Measurements from ENCODE around the gene SLC6A4. TPM values are rescaled to one million over a fixed set of nuclear protein-coding genes. Genes with fewer than 3 reads are reported as not detected.

Gene SLC6A4
- total RNA-seq (under 1 TPM in 2 of 5 donors, not detected in 3; 0.18 to 0.32 TPM), total RNA-seq (0 to 0.33 (median 0.11) reads per million in 29 experiments)
- total RNA-seq (2013) = 0.15 TPM

- peaks cover 10 to 70% of the 10 kb centered on the region in 2 experiments for H3K27me3 ChIP-seq (replicated peaks in 1 of 2; ENCODE audit: control insufficient read depth in 2 of 2, extremely low read depth in 1 of 2, insufficient read depth in 2 of 2, low read length in 1 of 2)
- ChIA-PET POLR2A (no interaction called here), CTCF (no interaction called here)
- peak in 1 of 4 experiments; percentile 35 for ATAC-seq (replicated peaks in 1 of 4)
- H3K4me3 ChIP-seq (ENCODE audit: control insufficient read depth in 1 of 2, extremely low read depth in 1 of 2, low read length in 1 of 2) = peak within 1 kb of the TSS in 1 of 2 donors; percentile 15
- H3K4me1 ChIP-seq (ENCODE audit: control insufficient read depth in 1 of 2, extremely low read depth in 1 of 2, insufficient read depth in 2 of 2, low read length in 2 of 2) = peaks cover 0 to 31% of the 10 kb centered on the region in 2 experiments
- Mint-ChIP-seq H3K9me3 (no peaks in the 10 kb centered on the region), H3K36me3 (no peaks in the 10 kb centered on the region), H3K27ac (peak within 1 kb of the TSS in 1 of 2 donors; percentile 41), H3K27me3 (peaks cover 54 to 67% of the 10 kb centered on the region in 2 donors), H3K4me1 (peaks cover 17 to 34% (median 25%) of the 10 kb centered on the region in 3 donors), H3K4me3 (peak within 1 kb of the TSS; percentile 52 to 80 (median 73))
- no peak for DNase-seq
- WGBS (ENCODE audit: insufficient coverage) = 5% methylated on average over 70 of the region's 82 CpGs
- no peaks in the 10 kb centered on the region for H3K36me3 ChIP-seq (ENCODE audit: control insufficient read depth in 2 of 2, extremely low read depth in 1 of 2, insufficient read depth in 1 of 2, low read length in 1 of 2)
- no peak within 1 kb of the TSS for H3K27ac ChIP-seq (ENCODE audit: low read length)
- H3K9me3 ChIP-seq = no peaks in the 10 kb centered on the region
These were observed at the start of gene SLC6A4 for GRCh38 chr17:30235386-30236296. TSS of gene SLC6A4 (minus strand) at chr17:30235697. CDS start at chr17:30221958, 13,739 bp downstream.

- peaks cover 36% of the 10 kb centered on the region for H3K36me3 Mint-ChIP-seq
- POLR2A ChIA-PET = interaction anchor here in 1 of 2 donors (1.3 kb wide), 1 partner anchor 57 kb away, joined by 3 read pairs; no protein-coding TSS in a partner anchor
- no peak overlapping the region for H3K4me3 Mint-ChIP-seq
These were observed 43.7 kb upstream of the SLC6A4 start for GRCh38 chr17:30279156-30279555.

GRCh38 chr17:30278032-30278431 is 42.5 kb upstream of the SLC6A4 start:
- ATAC-seq (replicated peaks in 1 of 4) (peak in 1 of 4 experiments; percentile 35), DNase-seq (peak in 5 of 35 experiments; percentile 3 to 32 (median 9))
- no peak overlapping the region for H3K27ac ChIP-seq (ENCODE audit: low read length)
- peaks cover 4 to 60% of the 10 kb centered on the region in 2 donors for H3K36me3 ChIP-seq (ENCODE audit: control insufficient read depth in 2 of 2, extremely low read depth in 1 of 2, insufficient read depth in 1 of 2, low read length in 1 of 2)
- no peaks in the 10 kb centered on the region for H3K4me1 ChIP-seq (ENCODE audit: control insufficient read depth in 1 of 2, extremely low read depth in 1 of 2, insufficient read depth in 2 of 2, low read length in 2 of 2)
- ChIA-PET POLR2A (interaction anchor here in 1 of 2 donors (0.6 kb wide), 1 partner anchor 481 kb away, joined by 3 read pairs; no protein-coding TSS in a partner anchor), CTCF (interaction anchor here (1.0 to 1.5 kb wide), 5 partner anchors 8 to 173 kb away, joined by 3 to 10 read pairs (median 3); no protein-coding TSS in a partner anchor)
- Mint-ChIP-seq H3K36me3 (peaks cover 45% of the 10 kb centered on the region), H3K9me3 (no peaks in the 10 kb centered on the region), H3K4me1 (no peaks in the 10 kb centered on the region), H3K27ac (no peak overlapping the region), H3K4me3 (no peak overlapping the region), H3K27me3 (no peaks in the 10 kb centered on the region)
- no peaks in the 10 kb centered on the region for H3K27me3 ChIP-seq (replicated peaks in 1 of 2; ENCODE audit: control insufficient read depth in 2 of 2, extremely low read depth in 1 of 2, insufficient read depth in 2 of 2, low read length in 1 of 2)
- no peaks in the 10 kb centered on the region for H3K9me3 ChIP-seq
- H3K4me3 ChIP-seq (ENCODE audit: control insufficient read depth in 1 of 2, extremely low read depth in 1 of 2, low read length in 1 of 2) = no peak overlapping the region

More at GRCh38 chr17:30279156-30279555, 43.7 kb upstream of the SLC6A4 start:
- CTCF ChIA-PET = interaction anchor here in 1 of 2 donors (0.8 to 1.1 kb wide), 6 partner anchors 16 to 174 kb away, joined by 3 to 6 read pairs (median 4); no protein-coding TSS in a partner anchor
- Mint-ChIP-seq H3K4me1 (no peaks in the 10 kb centered on the region), H3K27me3 (no peaks in the 10 kb centered on the region), H3K9me3 (no peaks in the 10 kb centered on the region), H3K27ac (no peak overlapping the region)
- Histone ChIP-seq H3K4me3 (ENCODE audit: control insufficient read depth in 1 of 2, extremely low read depth in 1 of 2, low read length in 1 of 2) (no peak overlapping the region), H3K27me3 (replicated peaks in 1 of 2; ENCODE audit: control insufficient read depth in 2 of 2, extremely low read depth in 1 of 2, insufficient read depth in 2 of 2, low read length in 1 of 2) (no peaks in the 10 kb centered on the region), H3K9me3 (no peaks in the 10 kb centered on the region), H3K4me1 (ENCODE audit: control insufficient read depth in 1 of 2, extremely low read depth in 1 of 2, insufficient read depth in 2 of 2, low read length in 2 of 2) (no peaks in the 10 kb centered on the region), H3K36me3 (ENCODE audit: control insufficient read depth in 2 of 2, extremely low read depth in 1 of 2, insufficient read depth in 1 of 2, low read length in 1 of 2) (peaks cover 4 to 57% of the 10 kb centered on the region in 2 donors), H3K27ac (ENCODE audit: low read length) (no peak overlapping the region)
- DNase-seq (no peak), ATAC-seq (replicated peaks in 1 of 4) (no peak)

DNA sequence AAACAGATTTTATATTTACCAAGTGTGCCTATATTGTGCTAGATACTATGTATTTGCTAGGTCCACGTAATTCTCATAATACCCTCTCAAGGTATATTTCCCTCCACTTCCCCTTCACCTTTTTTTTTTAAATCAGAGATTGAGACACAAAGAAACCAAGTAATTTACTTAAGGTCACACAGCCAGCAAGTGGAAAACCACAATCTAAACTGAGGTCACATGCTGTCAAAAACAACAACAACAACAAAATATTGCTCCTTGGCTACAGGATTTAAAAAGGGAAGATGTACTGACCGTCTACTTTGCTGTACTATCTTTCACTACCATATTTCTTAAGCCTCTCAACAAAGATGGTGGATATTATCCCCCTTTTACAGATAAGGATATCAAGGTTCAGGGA is 40.4 kb upstream of the SLC6A4 start:
- DNase-seq (no peak), ATAC-seq (replicated peaks in 1 of 4) (no peak)
- ChIA-PET CTCF (interaction anchor here in 1 of 2 donors (0.6 kb wide), 1 partner anchor 94 kb away, joined by 3 read pairs; no protein-coding TSS in a partner anchor), POLR2A (interaction anchor here in 1 of 2 donors (0.6 kb wide), 1 partner anchor 55 kb away, joined by 4 read pairs; no protein-coding TSS in a partner anchor)
- H3K36me3 ChIP-seq (ENCODE audit: control insufficient read depth in 2 of 2, extremely low read depth in 1 of 2, insufficient read depth in 1 of 2, low read length in 1 of 2) = peaks cover 0 to 60% of the 10 kb centered on the region in 2 donors
- no peaks in the 10 kb centered on the region for H3K4me1 ChIP-seq (ENCODE audit: control insufficient read depth in 1 of 2, extremely low read depth in 1 of 2, insufficient read depth in 2 of 2, low read length in 2 of 2)
- no peaks in the 10 kb centered on the region for H3K4me1 Mint-ChIP-seq
- no peak overlapping the region for H3K27ac ChIP-seq (ENCODE audit: low read length)
- H3K4me3 Mint-ChIP-seq = no peak overlapping the region
- no peaks in the 10 kb centered on the region for H3K27me3 ChIP-seq (replicated peaks in 1 of 2; ENCODE audit: control insufficient read depth in 2 of 2, extremely low read depth in 1 of 2, insufficient read depth in 2 of 2, low read length in 1 of 2)
- no peaks in the 10 kb centered on the region for H3K27me3 Mint-ChIP-seq
- no peaks in the 10 kb centered on the region for H3K9me3 ChIP-seq
- no peaks in the 10 kb centered on the region for H3K9me3 Mint-ChIP-seq
- H3K27ac Mint-ChIP-seq = no peak overlapping the region
- no CpG with 5 or more reads among the region's 2 CpGs for WGBS (ENCODE audit: insufficient coverage)
- peaks cover 58% of the 10 kb centered on the region for H3K36me3 Mint-ChIP-seq
- H3K4me3 ChIP-seq (ENCODE audit: control insufficient read depth in 1 of 2, extremely low read depth in 1 of 2, low read length in 1 of 2) = no peak overlapping the region

- no peak overlapping the region for H3K4me3 ChIP-seq (ENCODE audit: control insufficient read depth in 1 of 2, extremely low read depth in 1 of 2, low read length in 1 of 2)
- no peaks in the 10 kb centered on the region for H3K27me3 ChIP-seq (replicated peaks in 1 of 2; ENCODE audit: control insufficient read depth in 2 of 2, extremely low read depth in 1 of 2, insufficient read depth in 2 of 2, low read length in 1 of 2)
- no peaks in the 10 kb centered on the region for H3K4me1 Mint-ChIP-seq
- H3K36me3 ChIP-seq (ENCODE audit: control insufficient read depth in 2 of 2, extremely low read depth in 1 of 2, insufficient read depth in 1 of 2, low read length in 1 of 2) = peaks cover 3 to 60% of the 10 kb centered on the region in 2 donors
- ChIA-PET POLR2A (no interaction called here), CTCF (interaction anchor here in 1 of 2 donors (0.7 kb wide), 1 partner anchor 9 kb away, joined by 3 read pairs; no protein-coding TSS in a partner anchor)
- ATAC-seq (replicated peaks in 1 of 4) (no peak), DNase-seq (no peak)
- H3K27ac Mint-ChIP-seq = no peak overlapping the region
- H3K4me1 ChIP-seq (ENCODE audit: control insufficient read depth in 1 of 2, extremely low read depth in 1 of 2, insufficient read depth in 2 of 2, low read length in 2 of 2) = no peaks in the 10 kb centered on the region
- H3K27me3 Mint-ChIP-seq = no peaks in the 10 kb centered on the region
- peaks cover 56% of the 10 kb centered on the region for H3K36me3 Mint-ChIP-seq
- no peaks in the 10 kb centered on the region for H3K9me3 Mint-ChIP-seq
- H3K27ac ChIP-seq (ENCODE audit: low read length) = no peak overlapping the region
- no peak overlapping the region for H3K4me3 Mint-ChIP-seq
- no peaks in the 10 kb centered on the region for H3K9me3 ChIP-seq
- no CpG with 5 or more reads among the region's 3 CpGs for WGBS (ENCODE audit: insufficient coverage)
These were observed 39.4 kb upstream of the SLC6A4 start for GRCh38 chr17:30274887-30275286.

- H3K4me1 Mint-ChIP-seq = no peaks in the 10 kb centered on the region
- H3K27me3 Mint-ChIP-seq = no peaks in the 10 kb centered on the region
- ChIA-PET POLR2A (no interaction called here), CTCF (interaction anchor here in 1 of 2 donors (0.7 kb wide), 1 partner anchor 27 kb away, joined by 3 read pairs; no protein-coding TSS in a partner anchor)
- H3K4me1 ChIP-seq (ENCODE audit: control insufficient read depth in 1 of 2, extremely low read depth in 1 of 2, insufficient read depth in 2 of 2, low read length in 2 of 2) = no peaks in the 10 kb centered on the region
- H3K27ac Mint-ChIP-seq = no peak overlapping the region
- DNase-seq (no peak), ATAC-seq (replicated peaks in 1 of 4) (no peak)
- no peak overlapping the region for H3K27ac ChIP-seq (ENCODE audit: low read length)
- H3K36me3 Mint-ChIP-seq = peaks cover 55% of the 10 kb centered on the region
- H3K27me3 ChIP-seq (replicated peaks in 1 of 2; ENCODE audit: control insufficient read depth in 2 of 2, extremely low read depth in 1 of 2, insufficient read depth in 2 of 2, low read length in 1 of 2) = no peaks in the 10 kb centered on the region
- peaks cover 3 to 62% of the 10 kb centered on the region in 2 donors for H3K36me3 ChIP-seq (ENCODE audit: control insufficient read depth in 2 of 2, extremely low read depth in 1 of 2, insufficient read depth in 1 of 2, low read length in 1 of 2)
- H3K4me3 Mint-ChIP-seq = no peak overlapping the region
- WGBS (ENCODE audit: insufficient coverage) = no CpG with 5 or more reads among the region's 6 CpGs
- H3K9me3 ChIP-seq = no peaks in the 10 kb centered on the region
- no peaks in the 10 kb centered on the region for H3K9me3 Mint-ChIP-seq
- no peak overlapping the region for H3K4me3 ChIP-seq (ENCODE audit: control insufficient read depth in 1 of 2, extremely low read depth in 1 of 2, low read length in 1 of 2)
These were observed 37.9 kb upstream of the SLC6A4 start for GRCh38 chr17:30273373-30273772.

All from T-cell (primary cell).